ENCODE results near the gene TEX2. TPM values are rescaled to one million over a fixed set of nuclear protein-coding genes. Genes with fewer than 3 reads are reported as not detected.
A peak's percentile ranks its signal among the peaks of the same experiment; 100 is the strongest.

Gene TEX2
- total and polyA plus RNA-seq, 9 of the 15 experiments (the other 6 are each of a cell fraction or from before 2014, with no cell fraction given), result 4.1 to 27.6 (median 19.3) TPM

GRCh38 chr17:64262198-64262999 lies 661 bp downstream of the TEX2 start (continued):
- TF ChIP-seq ARNT (IDR thresholded peaks at IDR 0.05), result no peak
- TF ChIP-seq ZNF280A (IDR thresholded peaks at IDR 0.05; ENCODE audit: low read depth, partially characterized antibody), result no peak
- TF ChIP-seq ZNF239 (CRISPR knock-in tag; IDR thresholded peaks at IDR 0.05), result no peak
- TF ChIP-seq SRSF7 (optimal IDR thresholded peaks at IDR 0.05; ENCODE audit: low read depth, low read length), result no peak
- TF ChIP-seq RBM14 (IDR thresholded peaks at IDR 0.05; ENCODE audit: borderline replicate concordance, insufficient read depth, low read depth, low read length), result no peak
- TF ChIP-seq PREB (CRISPR knock-in tag; IDR thresholded peaks at IDR 0.05), result no peak
- no peak for TF ChIP-seq EGR1 (conservative IDR thresholded peaks at IDR 0.05)
- TF ChIP-seq ZNF586 (CRISPR knock-in tag; conservative IDR thresholded peaks at IDR 0.05), result no peak
- no peak for TF ChIP-seq ZNF121 (CRISPR knock-in tag; conservative IDR thresholded peaks at IDR 0.05)
- TF ChIP-seq RAD51 (IDR thresholded peaks at IDR 0.05; ENCODE audit: borderline replicate concordance, low read depth), result no peak
- no peak for TF ChIP-seq SFPQ (IDR thresholded peaks at IDR 0.05; ENCODE audit: low read depth, low read length)
- no peak for TF ChIP-seq MTA2 (IDR thresholded peaks at IDR 0.05; ENCODE audit: low read depth)
- TF ChIP-seq BRD9 (IDR thresholded peaks at IDR 0.05; ENCODE audit: low read depth, partially characterized antibody), result no peak
- no peak for TF ChIP-seq ZNF644 (tag; IDR thresholded peaks at IDR 0.05; ENCODE audit: low read depth)
- TF ChIP-seq POLR3G (IDR thresholded peaks at IDR 0.05; ENCODE audit: extremely low read depth, insufficient read length, insufficient replicate concordance), result no peak
- no peak for TF ChIP-seq XRCC5 (IDR thresholded peaks at IDR 0.05; ENCODE audit: low read depth, low read length)
- TF ChIP-seq L3MBTL2 (IDR thresholded peaks at IDR 0.05), result peak; percentile 51; the same call in 1 of the 2 replicates
- TF ChIP-seq NCOA6 (IDR thresholded peaks at IDR 0.05), result no peak
- no peak for TF ChIP-seq ATF6 (CRISPR knock-in tag; IDR thresholded peaks at IDR 0.05)
- no peak for TF ChIP-seq ZNF780A (CRISPR knock-in tag; IDR thresholded peaks at IDR 0.05)
- TF ChIP-seq PCBP2 (IDR thresholded peaks at IDR 0.05; ENCODE audit: low read depth, low read length, poor library complexity, severe bottlenecking), result no peak
- no peak for TF ChIP-seq NONO (IDR thresholded peaks at IDR 0.05; ENCODE audit: low read depth in 2 of 2, low read length in 1 of 2)
- no peak for TF ChIP-seq ZNF717 (CRISPR knock-in tag; IDR thresholded peaks at IDR 0.05)
